ENCODE measurements around the gene GRIP1.

GRCh38 chr12:66587912-66588311 is 91.0 kb downstream of the GRIP1 start:
- no peak for TF ChIP-seq CTCF (IDR thresholded peaks at IDR 0.05; ENCODE audit: insufficient read depth, low read length, poor library complexity, severe bottlenecking)
- no peak for TF ChIP-seq EZH2phosphoT487 (conservative IDR thresholded peaks at IDR 0.05; ENCODE audit: low read length)

Measured in SU-DHL-6 (cell line).